OCI-LY3 (cell line): Measurements from ENCODE around the gene TOR1A.

Experiments used
- EZH2phosphoT487 ChIP-seq: fragments of 200-600 bp; shearing (Covaris generic); IDR thresholded peaks from 2 replicates; pipeline ENCODE4 v1.6.1; 2018; ENCODE audit warnings: antibody characterized with exemption, mixed run types, low read depth
- TF ChIP-seq, protein P1 (sequence below): fragments of 200-600, 300-600 bp; sonication (generic); IDR thresholded peaks from 2 replicates; pipeline ENCODE4 v1.5.1; 2014; ENCODE audit warnings: antibody characterized with exemption, low read length, low read depth

DNA sequence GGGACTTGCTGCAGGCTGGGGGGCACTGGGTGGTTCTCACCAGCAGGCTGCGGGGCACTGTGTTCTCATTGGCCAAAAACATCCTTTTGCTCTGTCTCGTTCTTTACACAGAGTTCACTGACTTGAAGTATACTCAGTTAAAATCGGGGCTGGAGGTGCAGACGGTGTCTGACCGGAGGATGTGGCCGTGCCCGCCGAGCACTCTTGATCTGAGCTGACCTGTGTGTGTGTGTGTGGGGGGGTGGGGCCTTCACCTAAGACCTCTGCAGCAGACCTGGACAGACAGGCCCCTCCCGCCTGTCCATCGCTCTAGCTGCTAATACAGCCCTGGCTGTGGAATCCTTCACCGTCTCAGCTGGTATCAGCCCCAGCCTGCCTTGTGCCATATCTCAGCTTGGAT, 13.8 kb downstream of the TOR1A start:
- TF ChIP-seq, protein P1, sequence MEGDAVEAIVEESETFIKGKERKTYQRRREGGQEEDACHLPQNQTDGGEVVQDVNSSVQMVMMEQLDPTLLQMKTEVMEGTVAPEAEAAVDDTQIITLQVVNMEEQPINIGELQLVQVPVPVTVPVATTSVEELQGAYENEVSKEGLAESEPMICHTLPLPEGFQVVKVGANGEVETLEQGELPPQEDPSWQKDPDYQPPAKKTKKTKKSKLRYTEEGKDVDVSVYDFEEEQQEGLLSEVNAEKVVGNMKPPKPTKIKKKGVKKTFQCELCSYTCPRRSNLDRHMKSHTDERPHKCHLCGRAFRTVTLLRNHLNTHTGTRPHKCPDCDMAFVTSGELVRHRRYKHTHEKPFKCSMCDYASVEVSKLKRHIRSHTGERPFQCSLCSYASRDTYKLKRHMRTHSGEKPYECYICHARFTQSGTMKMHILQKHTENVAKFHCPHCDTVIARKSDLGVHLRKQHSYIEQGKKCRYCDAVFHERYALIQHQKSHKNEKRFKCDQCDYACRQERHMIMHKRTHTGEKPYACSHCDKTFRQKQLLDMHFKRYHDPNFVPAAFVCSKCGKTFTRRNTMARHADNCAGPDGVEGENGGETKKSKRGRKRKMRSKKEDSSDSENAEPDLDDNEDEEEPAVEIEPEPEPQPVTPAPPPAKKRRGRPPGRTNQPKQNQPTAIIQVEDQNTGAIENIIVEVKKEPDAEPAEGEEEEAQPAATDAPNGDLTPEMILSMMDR, result no peak
- TF ChIP-seq EZH2phosphoT487, result no peak
